C4-2B (cell line): Measurements from ENCODE around the gene MSI2.

Experiments used
- CTCF ChIP-seq: fragments of 450-650 bp; conservative IDR thresholded peaks from 2 replicates; pipeline ENCODE4 v1.5.1; 2017; ENCODE audit warnings: mild to moderate bottlenecking
- ZFX ChIP-seq: fragments of 450-650 bp; IDR thresholded peaks from 2 replicates; pipeline ENCODE4 v1.6.1; 2017

- TF ChIP-seq CTCF (no peak), ZFX (no peak)
Observed at GRCh38 chr17:57350266-57350665, 93.9 kb downstream of the MSI2 start.
